ENCODE measurements around the gene MSI2.

DNA sequence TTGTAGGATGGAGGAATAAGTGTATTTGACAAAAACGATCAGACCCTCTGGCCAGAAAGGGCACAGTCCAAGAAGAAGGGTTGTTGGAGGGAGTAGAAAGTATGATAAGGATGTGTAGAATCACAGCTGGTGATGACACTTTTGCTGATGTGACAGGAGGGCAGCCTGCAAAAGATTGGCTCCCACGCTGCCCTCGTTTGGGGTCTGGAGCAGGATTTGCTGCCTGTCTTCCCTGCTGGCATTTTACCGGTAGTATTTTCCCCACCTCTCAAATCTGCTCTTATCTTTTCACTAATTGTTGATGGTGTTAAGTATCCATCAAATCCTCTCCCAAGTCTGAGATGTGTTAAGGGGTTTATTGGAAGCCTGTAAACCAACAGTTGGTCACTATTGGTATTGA is 280.0 kb downstream of the MSI2 start:
- TF ChIP-seq CTCF (IDR thresholded peaks at IDR 0.05), result no peak
- no peak for TF ChIP-seq POLR2AphosphoS5 (IDR thresholded peaks at IDR 0.05)
- no peak for TF ChIP-seq EP300 (IDR thresholded peaks at IDR 0.05)
- no peak for TF ChIP-seq POLR2A (IDR thresholded peaks at IDR 0.05)

All from sigmoid colon (tissue), 4 donors.